NCI-H146 (cell line): ENCODE data around the gene AXIN2.
"Not testable (repeated sequence)": the region's sequence is repeated elsewhere in the genome, so short reads cannot be mapped to it uniquely, and the experiment has no call there.

ENCODE experiments used
- DNase-seq: peaks from one replicate; lab custom pipeline; 2025; lab: John Stamatoyannopoulos, UW

The AXIN2 gene

GRCh38 chr17:65536573-65537342 is 24.7 kb downstream of the AXIN2 start:
- no peak for DNase-seq

- DNase-seq: no peak
Measured at GRCh38 chr17:65535777-65536572, 25.5 kb downstream of the AXIN2 start.

- DNase-seq: no peak
Measured at GRCh38 chr17:65533852-65534457, 27.5 kb downstream of the AXIN2 start.

- no peak for DNase-seq
Measured at GRCh38 chr17:65533056-65533745, 28.2 kb downstream of the AXIN2 start.

GRCh38 chr17:65532101-65532890 is 29.2 kb downstream of the AXIN2 start:
- no peak for DNase-seq

- peak; percentile 73 for DNase-seq
Measured at GRCh38 chr17:65531256-65532100, 30.0 kb downstream of the AXIN2 start.

- peak; percentile 54 for DNase-seq
Measured at GRCh38 chr17:65530523-65531255, 30.8 kb downstream of the AXIN2 start.

- peak; percentile 25 for DNase-seq
Measured at GRCh38 chr17:65529761-65530522, 31.5 kb downstream of the AXIN2 start.

GRCh38 chr17:65529040-65529633 is 32.3 kb downstream of the AXIN2 start:
- no peak for DNase-seq

- DNase-seq: no peak
Measured at GRCh38 chr17:65527857-65528591, 33.4 kb downstream of the AXIN2 start.

GRCh38 chr17:65527381-65527780 is 34.1 kb downstream of the AXIN2 start:
- no peak for DNase-seq

GRCh38 chr17:65526854-65527253 is 34.6 kb downstream of the AXIN2 start:
- DNase-seq: not testable (repeated sequence)

GRCh38 chr17:65523853-65524664 is 37.4 kb downstream of the AXIN2 start:
- DNase-seq: no peak

GRCh38 chr17:65523411-65523810 is 38.0 kb downstream of the AXIN2 start:
- no peak for DNase-seq

- no peak for DNase-seq
Measured at GRCh38 chr17:65522751-65523404, 38.6 kb downstream of the AXIN2 start.

GRCh38 chr17:65519462-65519861 is 42.0 kb downstream of the AXIN2 start:
- no peak for DNase-seq
